GM06990 (cell line): Measurements from ENCODE around the gene CD83.

Source experiments
- DNase-seq: peaks from one replicate; pipeline ENCODE4 v3.0.0-alpha.2; 2011; ENCODE audit not compliant: insufficient read length; ENCODE audit errors: extremely low read depth
- H3K27me3 ChIP-seq: replicated peaks from 2 replicates; pipeline ENCODE4 v1.6.0; 2011; ENCODE audit warnings: low read length; ENCODE audit not compliant: control insufficient read depth, insufficient read depth
- H3K36me3 ChIP-seq: 2 replicates; pipeline ENCODE4 v1.5.1; 2011; ENCODE audit warnings: low read length; ENCODE audit not compliant: control insufficient read depth, insufficient read depth
- H3K4me3 ChIP-seq: replicated peaks from 2 replicates; pipeline ENCODE4 v1.5.1; 2011; ENCODE audit warnings: low read depth, mild to moderate bottlenecking, control low read depth, low read length
- CTCF ChIP-seq: IDR thresholded peaks from 2 replicates; pipeline ENCODE4 v1.5.1; 2011; ENCODE audit warnings: low read length, control low read depth, mild to moderate bottlenecking, inconsistent platforms; ENCODE audit not compliant: insufficient read depth, poor library complexity, severe bottlenecking

CD83 gene

DNA sequence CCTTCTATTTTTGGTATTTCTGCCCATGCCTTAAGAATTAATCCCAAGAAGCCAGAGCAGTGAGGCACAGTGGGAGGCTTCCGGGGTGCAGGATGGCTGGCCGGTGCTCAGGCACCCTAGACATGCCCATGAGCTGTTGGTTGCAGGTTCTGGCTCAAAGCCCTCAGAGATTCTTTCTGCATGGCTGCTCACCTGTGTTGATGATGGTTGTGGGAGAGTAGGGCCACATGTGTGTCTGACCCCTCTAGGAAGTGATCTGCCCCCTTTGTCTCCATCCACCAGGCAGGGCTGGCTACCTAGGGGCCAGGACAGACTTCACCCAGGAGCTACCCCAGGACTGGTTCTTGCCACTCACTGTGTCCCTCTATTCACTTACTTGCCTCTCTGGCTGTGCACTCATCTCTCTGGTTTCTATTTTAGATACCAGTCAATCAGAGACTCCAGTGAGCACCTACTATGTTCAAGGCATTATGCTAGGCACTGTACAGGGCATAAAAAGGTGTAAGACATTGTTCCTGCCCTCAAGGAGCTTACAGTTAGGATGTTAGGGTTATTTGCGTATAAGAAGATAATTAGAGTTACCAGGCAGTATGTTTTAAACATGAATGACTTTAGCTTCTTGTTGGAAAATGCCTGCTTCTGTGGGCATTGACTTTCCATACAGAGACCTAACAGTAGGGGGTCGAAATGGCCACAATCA lies 16.8 kb downstream of the CD83 start:
- TF ChIP-seq CTCF = no peak
- peak; percentile 30 for DNase-seq
- H3K27me3 ChIP-seq = no peaks in the 10 kb centered on the region
- H3K4me3 ChIP-seq = no peak overlapping the region
- H3K36me3 ChIP-seq = peaks cover 23% of the 10 kb centered on the region

DNA sequence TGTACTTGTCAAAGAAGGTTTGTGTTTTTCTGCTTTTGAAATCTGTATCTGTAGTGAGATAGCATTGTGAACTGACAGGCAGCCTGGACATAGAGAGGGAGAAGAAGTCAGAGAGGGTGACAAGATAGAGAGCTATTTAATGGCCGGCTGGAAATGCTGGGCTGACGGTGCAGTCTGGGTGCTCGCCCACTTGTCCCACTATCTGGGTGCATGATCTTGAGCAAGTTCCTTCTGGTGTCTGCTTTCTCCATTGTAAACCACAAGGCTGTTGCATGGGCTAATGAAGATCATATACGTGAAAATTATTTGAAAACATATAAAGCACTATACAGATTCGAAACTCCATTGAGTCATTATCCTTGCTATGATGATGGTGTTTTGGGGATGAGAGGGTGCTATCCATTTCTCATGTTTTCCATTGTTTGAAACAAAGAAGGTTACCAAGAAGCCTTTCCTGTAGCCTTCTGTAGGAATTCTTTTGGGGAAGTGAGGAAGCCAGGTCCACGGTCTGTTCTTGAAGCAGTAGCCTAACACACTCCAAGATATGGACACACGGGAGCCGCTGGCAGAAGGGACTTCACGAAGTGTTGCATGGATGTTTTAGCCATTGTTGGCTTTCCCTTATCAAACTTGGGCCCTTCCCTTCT lies 18.4 kb downstream of the CD83 start:
- no peak for TF ChIP-seq CTCF
- DNase-seq = no peak
- no peak overlapping the region for H3K4me3 ChIP-seq
- no peaks in the 10 kb centered on the region for H3K27me3 ChIP-seq
- H3K36me3 ChIP-seq = peaks cover 23% of the 10 kb centered on the region

DNA sequence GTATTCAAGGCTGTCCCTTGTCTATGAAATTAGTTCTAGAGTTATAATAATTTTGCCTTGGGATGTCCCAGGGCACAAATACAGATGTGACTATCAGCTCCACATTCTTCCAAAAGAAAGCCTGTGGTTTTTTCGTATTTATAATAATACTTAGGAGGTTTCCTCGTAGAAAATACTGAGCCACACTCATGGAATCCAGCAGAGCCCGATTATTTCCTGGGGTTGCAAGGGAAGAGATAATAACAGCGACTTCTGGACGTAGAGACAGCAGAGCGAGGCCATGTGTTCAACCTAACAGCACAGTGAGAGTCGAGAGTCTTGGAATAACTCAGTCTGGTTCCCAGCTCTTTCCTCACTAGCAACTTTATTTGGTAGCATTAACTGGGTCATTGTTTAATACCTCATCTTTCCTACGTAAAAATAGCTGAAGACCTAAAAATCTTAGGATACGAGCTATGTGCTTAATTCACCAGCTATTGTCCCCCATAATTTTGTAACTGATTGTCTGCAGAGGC lies 21.2 kb downstream of the CD83 start:
- peaks cover 16% of the 10 kb centered on the region for H3K36me3 ChIP-seq
- no peak for TF ChIP-seq CTCF
- no peak overlapping the region for H3K4me3 ChIP-seq
- no peak for DNase-seq
- H3K27me3 ChIP-seq = no peaks in the 10 kb centered on the region

GRCh38 chr6:14141351-14142062 lies 23.9 kb downstream of the CD83 start:
- no peak for DNase-seq
- no peak for TF ChIP-seq CTCF
- H3K4me3 ChIP-seq = no peak overlapping the region
- H3K27me3 ChIP-seq = no peaks in the 10 kb centered on the region
- peaks cover 2% of the 10 kb centered on the region; the same call in 1 of the 2 replicates for H3K36me3 ChIP-seq

GRCh38 chr6:14142063-14142450 lies 24.5 kb downstream of the CD83 start:
- Histone ChIP-seq H3K4me3 (no peak overlapping the region), H3K27me3 (no peaks in the 10 kb centered on the region), H3K36me3 (no peaks in the 10 kb centered on the region)
- no peak for TF ChIP-seq CTCF
- no peak for DNase-seq
